ENCODE measurements around the gene C1orf105.

- TF ChIP-seq, protein P1, sequence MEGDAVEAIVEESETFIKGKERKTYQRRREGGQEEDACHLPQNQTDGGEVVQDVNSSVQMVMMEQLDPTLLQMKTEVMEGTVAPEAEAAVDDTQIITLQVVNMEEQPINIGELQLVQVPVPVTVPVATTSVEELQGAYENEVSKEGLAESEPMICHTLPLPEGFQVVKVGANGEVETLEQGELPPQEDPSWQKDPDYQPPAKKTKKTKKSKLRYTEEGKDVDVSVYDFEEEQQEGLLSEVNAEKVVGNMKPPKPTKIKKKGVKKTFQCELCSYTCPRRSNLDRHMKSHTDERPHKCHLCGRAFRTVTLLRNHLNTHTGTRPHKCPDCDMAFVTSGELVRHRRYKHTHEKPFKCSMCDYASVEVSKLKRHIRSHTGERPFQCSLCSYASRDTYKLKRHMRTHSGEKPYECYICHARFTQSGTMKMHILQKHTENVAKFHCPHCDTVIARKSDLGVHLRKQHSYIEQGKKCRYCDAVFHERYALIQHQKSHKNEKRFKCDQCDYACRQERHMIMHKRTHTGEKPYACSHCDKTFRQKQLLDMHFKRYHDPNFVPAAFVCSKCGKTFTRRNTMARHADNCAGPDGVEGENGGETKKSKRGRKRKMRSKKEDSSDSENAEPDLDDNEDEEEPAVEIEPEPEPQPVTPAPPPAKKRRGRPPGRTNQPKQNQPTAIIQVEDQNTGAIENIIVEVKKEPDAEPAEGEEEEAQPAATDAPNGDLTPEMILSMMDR (IDR thresholded peaks at IDR 0.05): no peak
- no peak for TF ChIP-seq POLR2A (IDR thresholded peaks at IDR 0.05)
These were observed 79.2 kb downstream of the C1orf105 start for GRCh38 chr1:172499636-172500141.

Data from esophagus squamous epithelium (tissue), 4 donors.